Stomach (tissue), 4 donors: ENCODE measurements around the gene ZFP1.

Experiments
- EP300 ChIP-seq: sonication (generic); formaldehyde crosslinking; IDR thresholded peaks from one replicate; pipeline ENCODE4 v1.6.1; 2017; ENCODE audit warnings: antibody characterized with exemption
- POLR2AphosphoS5 ChIP-seq, 3 donors: sonication (generic); formaldehyde crosslinking; IDR thresholded peaks; one replicate each; pipeline ENCODE4 v1.6.1; 2016; ENCODE audit warnings: antibody characterized with exemption in 3 of 3
- TF ChIP-seq, protein P1 (sequence below), 7 experiments: fragments of 450-650 bp in 4 of 7; fragments of 200-600 bp in 3 of 7; sonication (generic) in 3 of 7; IDR thresholded peaks; one replicate each; pipeline ENCODE4 v1.5.1; 2016 to 2019; ENCODE audit warnings: antibody characterized with exemption in 7 of 7, control low read depth in 2 of 7, mild to moderate bottlenecking in 1 of 7

- TF ChIP-seq, protein P1, sequence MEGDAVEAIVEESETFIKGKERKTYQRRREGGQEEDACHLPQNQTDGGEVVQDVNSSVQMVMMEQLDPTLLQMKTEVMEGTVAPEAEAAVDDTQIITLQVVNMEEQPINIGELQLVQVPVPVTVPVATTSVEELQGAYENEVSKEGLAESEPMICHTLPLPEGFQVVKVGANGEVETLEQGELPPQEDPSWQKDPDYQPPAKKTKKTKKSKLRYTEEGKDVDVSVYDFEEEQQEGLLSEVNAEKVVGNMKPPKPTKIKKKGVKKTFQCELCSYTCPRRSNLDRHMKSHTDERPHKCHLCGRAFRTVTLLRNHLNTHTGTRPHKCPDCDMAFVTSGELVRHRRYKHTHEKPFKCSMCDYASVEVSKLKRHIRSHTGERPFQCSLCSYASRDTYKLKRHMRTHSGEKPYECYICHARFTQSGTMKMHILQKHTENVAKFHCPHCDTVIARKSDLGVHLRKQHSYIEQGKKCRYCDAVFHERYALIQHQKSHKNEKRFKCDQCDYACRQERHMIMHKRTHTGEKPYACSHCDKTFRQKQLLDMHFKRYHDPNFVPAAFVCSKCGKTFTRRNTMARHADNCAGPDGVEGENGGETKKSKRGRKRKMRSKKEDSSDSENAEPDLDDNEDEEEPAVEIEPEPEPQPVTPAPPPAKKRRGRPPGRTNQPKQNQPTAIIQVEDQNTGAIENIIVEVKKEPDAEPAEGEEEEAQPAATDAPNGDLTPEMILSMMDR (IDR thresholded peaks at IDR 0.05), result no peak
- TF ChIP-seq POLR2AphosphoS5 (IDR thresholded peaks at IDR 0.05), result no peak
- no peak for TF ChIP-seq EP300
Observed at GRCh38 chr16:75181630-75182029, 33.3 kb downstream of the ZFP1 start.
